Psoas muscle (tissue), 8 donors: ENCODE data around the gene GREB1. TPM values are rescaled to one million over a fixed set of nuclear protein-coding genes. Genes with fewer than 3 reads are reported as not detected.

Source experiments
- ATAC-seq, 4 donors: fragments of 200-7000 bp; cut with Tn5 transposase; one replicate each; pipeline ENCODE4 v1.9.1; 2020; ENCODE audit warnings: moderate library complexity in 3 of 4, mild to moderate bottlenecking in 2 of 4
- DNase-seq, 2 donors: peaks; one replicate each; pipeline ENCODE4 v3.0.0-alpha.2; 2020
- H3K27ac ChIP-seq: fragments of 200-600 bp; one replicate; pipeline ENCODE4 v1.8.0; 2022
- H3K27me3 ChIP-seq, 3 donors: fragments of 200-600 bp in 1 of 3; one replicate each; pipeline versions ENCODE4 v1.6.1 to v1.8.0; 2013 to 2022; ENCODE audit warnings: low read length in 2 of 3, mild to moderate bottlenecking in 2 of 3, moderate library complexity in 1 of 3; ENCODE audit not compliant: insufficient read depth in 3 of 3
- H3K36me3 ChIP-seq, 2 donors: fragments of 200-600 bp in 1 of 2; one replicate each; pipeline versions ENCODE4 v1.6.1 to v1.8.0; 2013 to 2022; ENCODE audit warnings: low read depth in 1 of 2, mild to moderate bottlenecking in 1 of 2, moderate library complexity in 1 of 2; ENCODE audit not compliant: insufficient read depth in 1 of 2
- H3K4me1 ChIP-seq: fragments of 200-600 bp; one replicate; pipeline ENCODE4 v1.8.0; 2022
- H3K4me3 ChIP-seq: fragments of 200-600 bp; one replicate; pipeline ENCODE4 v1.8.0; 2022; ENCODE audit warnings: mild to moderate bottlenecking
- H3K9me3 ChIP-seq: fragments of 200-600 bp; one replicate; pipeline ENCODE4 v1.8.0; 2022
- WGBS, 3 donors: extraction: QIAGEN DNeasy Blood & Tissue Kit; methylation state at CpG; one replicate each; pipeline versions ENCODE4 v1.1.6 to v1.1.7; 2013; 5-methylcytosine and 5-hydroxymethylcytosine counted together
- intact Hi-C, 2 donors: fragments of 100-400 bp; cut with DNase I; formaldehyde crosslinking; loops; one replicate each; pipeline versions ENCODE4 v1.11.0 to v1.14.2; 2022
- polyA plus RNA-seq, 3 donors: library from polyadenylated mRNA; stranded (reverse); fragments of 200-250 nt; gene quantifications; one replicate each; pipeline ENCODE4 v1.2.3, GENCODE V29; 2013
- total RNA-seq, 4 donors: library from RNA; stranded (reverse); fragmentation: NEBNext Ultra II Directional in 2 of 4; extraction: Animal tissue kit (Norgen Biotek cat#: 25700) in 2 of 4; gene quantifications; one replicate each; pipeline versions ENCODE4 v1.2.1 to v1.2.4, GENCODE V29; 2021 to 2023
- TF ChIP-seq, protein P1 (sequence below): fragments of 200-600 bp; IDR thresholded peaks from one replicate; pipeline ENCODE4 v1.8.0; 2022; ENCODE audit warnings: antibody characterized with exemption
- donor health status: healthy with polysubstance abuse.
- donor health status: DM: no; HTN: no; CAD: no; lungs with moderate emphysema.
- donor health status: Bipolar disorder and iron deficiency.
- donor health status: healthy.
- donor health status: DM: yes; HTN: yes; CAD: no.
- donor health status: DM: no; HTN: no; CAD: no.
- donor health status: DM: no; HTN: no; CAD: no.
- donor health status: DM: yes; HTN: yes; CAD: no.

The GREB1 gene
- total and polyA plus RNA-seq, 7 donors = 1.3 to 17.5 (median 3.2) TPM

DNA sequence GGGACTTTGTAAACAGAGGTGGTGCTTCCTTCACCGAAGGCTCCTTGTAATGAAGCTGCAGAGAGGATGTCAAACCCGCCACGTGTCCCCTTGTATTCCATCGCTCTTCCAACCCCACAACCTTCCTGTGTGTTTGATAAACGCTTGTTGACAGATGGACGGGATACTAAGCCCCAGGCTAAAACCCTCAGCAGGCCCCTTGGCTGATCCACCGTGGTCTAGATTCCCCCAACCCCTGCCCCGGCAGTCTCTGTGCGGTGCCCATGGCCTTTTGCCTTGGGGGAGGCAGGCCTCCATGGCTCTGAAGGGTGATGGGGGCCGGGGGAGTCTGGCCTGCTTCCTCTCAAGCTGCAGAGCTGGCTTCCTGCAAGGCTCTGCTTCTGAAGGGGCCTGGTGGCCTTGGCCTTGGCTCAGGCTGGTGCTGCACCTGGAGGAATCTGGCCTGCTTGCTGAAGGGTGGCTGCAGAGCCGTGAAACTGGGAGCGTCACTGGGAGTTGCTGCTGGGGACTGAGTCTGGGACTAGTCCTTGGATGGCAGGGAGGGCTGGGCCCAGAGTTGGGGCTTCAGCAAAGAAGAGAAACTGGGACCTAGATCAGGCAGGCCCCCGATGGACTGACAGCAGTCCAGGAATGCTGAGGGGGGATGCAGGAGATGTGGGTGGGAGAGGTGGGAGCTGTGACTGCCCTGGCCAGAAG lies 145.8 kb downstream of the GREB1 start:
- peak overlapping the region; percentile 83 for H3K27ac ChIP-seq
- 41 to 62% (median 48%) methylated on average over 13 of the region's 13 CpGs for WGBS, 3 donors
- no peaks in the 10 kb centered on the region for H3K36me3 ChIP-seq
- DNase-seq (no peak), ATAC-seq (no peak)
- H3K27me3 ChIP-seq = no peaks in the 10 kb centered on the region
- H3K4me1 ChIP-seq = peaks cover 71% of the 10 kb centered on the region
- peak overlapping the region; percentile 55 for H3K4me3 ChIP-seq
- TF ChIP-seq, protein P1, sequence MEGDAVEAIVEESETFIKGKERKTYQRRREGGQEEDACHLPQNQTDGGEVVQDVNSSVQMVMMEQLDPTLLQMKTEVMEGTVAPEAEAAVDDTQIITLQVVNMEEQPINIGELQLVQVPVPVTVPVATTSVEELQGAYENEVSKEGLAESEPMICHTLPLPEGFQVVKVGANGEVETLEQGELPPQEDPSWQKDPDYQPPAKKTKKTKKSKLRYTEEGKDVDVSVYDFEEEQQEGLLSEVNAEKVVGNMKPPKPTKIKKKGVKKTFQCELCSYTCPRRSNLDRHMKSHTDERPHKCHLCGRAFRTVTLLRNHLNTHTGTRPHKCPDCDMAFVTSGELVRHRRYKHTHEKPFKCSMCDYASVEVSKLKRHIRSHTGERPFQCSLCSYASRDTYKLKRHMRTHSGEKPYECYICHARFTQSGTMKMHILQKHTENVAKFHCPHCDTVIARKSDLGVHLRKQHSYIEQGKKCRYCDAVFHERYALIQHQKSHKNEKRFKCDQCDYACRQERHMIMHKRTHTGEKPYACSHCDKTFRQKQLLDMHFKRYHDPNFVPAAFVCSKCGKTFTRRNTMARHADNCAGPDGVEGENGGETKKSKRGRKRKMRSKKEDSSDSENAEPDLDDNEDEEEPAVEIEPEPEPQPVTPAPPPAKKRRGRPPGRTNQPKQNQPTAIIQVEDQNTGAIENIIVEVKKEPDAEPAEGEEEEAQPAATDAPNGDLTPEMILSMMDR = no peak
- no peaks in the 10 kb centered on the region for H3K9me3 ChIP-seq
- intact Hi-C loops = loop anchor here (5.0 to 10.0 kb wide), 3 partner anchors 82 to 205 kb away; no protein-coding TSS in a partner anchor

- DNase-seq (peak in 1 of 2 donors; percentile 78), ATAC-seq (peak; percentile 43 to 74 (median 66))
- WGBS, 3 donors = 35 to 46% (median 39%) methylated on average over 16 of the region's 16 CpGs
- intact Hi-C loops = loop anchor here (5.0 to 10.0 kb wide), 3 partner anchors 83 to 206 kb away; no protein-coding TSS in a partner anchor
- peak overlapping the region; percentile 83 for H3K27ac ChIP-seq
- peaks cover 75% of the 10 kb centered on the region for H3K4me1 ChIP-seq
- no peaks in the 10 kb centered on the region for H3K36me3 ChIP-seq
- no peaks in the 10 kb centered on the region for H3K9me3 ChIP-seq
- no peaks in the 10 kb centered on the region for H3K27me3 ChIP-seq
- TF ChIP-seq, protein P1 = no peak
- peak overlapping the region; percentile 55 for H3K4me3 ChIP-seq
Measured at GRCh38 chr2:11680182-11680900, 146.5 kb downstream of the GREB1 start.

DNA sequence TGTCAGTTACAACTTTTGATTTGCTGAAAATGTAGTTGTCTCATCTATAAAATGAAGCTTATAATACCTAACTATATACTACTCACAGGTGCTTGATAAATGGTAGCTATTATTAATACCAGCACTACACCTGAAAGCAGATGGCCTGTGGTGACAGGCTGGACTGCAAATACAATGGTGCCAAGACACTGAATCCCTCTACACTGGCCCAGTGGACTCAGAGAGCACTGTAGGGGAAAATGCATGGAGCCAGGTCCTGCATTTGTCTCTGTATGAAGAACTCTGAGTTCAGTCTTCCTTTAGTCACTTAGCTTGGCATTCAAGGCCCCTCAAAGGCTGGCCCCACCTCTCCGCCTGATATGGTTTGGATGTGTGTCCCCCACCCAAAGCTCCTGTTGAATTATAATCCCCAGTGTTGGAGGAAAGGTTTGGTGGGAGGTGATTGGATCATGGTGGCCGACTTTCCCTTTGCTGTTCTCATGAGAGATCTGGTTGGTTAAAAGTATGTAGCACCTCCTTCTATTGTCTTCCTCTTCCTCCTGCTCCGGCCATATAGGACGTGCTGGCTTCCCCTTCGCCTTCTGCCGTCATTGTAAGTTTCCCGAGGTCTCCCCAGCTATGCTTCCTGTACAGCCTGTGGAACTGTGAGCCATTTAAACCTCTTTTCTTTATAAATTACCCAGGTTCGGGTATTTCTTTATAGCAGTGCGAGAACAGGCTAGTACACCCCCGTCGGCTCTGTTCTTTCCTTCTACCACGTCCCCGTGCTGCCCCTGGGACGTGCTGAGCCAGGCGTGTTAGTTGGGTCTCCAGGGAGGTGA lies 147.3 kb downstream of the GREB1 start:
- no peaks in the 10 kb centered on the region for H3K27me3 ChIP-seq
- no peaks in the 10 kb centered on the region for H3K36me3 ChIP-seq
- peaks cover 77% of the 10 kb centered on the region for H3K4me1 ChIP-seq
- no peak overlapping the region for H3K4me3 ChIP-seq
- H3K27ac ChIP-seq = peak overlapping the region; percentile 83
- TF ChIP-seq, protein P1 = no peak
- DNase-seq = no peak
- intact Hi-C loops = loop anchor here (5.0 to 10.0 kb wide), 3 partner anchors 84 to 206 kb away; no protein-coding TSS in a partner anchor
- H3K9me3 ChIP-seq = no peaks in the 10 kb centered on the region
- ATAC-seq = no peak
- 77 to 87% (median 80%) methylated on average over 15 of the region's 15 CpGs for WGBS, 3 donors

DNA sequence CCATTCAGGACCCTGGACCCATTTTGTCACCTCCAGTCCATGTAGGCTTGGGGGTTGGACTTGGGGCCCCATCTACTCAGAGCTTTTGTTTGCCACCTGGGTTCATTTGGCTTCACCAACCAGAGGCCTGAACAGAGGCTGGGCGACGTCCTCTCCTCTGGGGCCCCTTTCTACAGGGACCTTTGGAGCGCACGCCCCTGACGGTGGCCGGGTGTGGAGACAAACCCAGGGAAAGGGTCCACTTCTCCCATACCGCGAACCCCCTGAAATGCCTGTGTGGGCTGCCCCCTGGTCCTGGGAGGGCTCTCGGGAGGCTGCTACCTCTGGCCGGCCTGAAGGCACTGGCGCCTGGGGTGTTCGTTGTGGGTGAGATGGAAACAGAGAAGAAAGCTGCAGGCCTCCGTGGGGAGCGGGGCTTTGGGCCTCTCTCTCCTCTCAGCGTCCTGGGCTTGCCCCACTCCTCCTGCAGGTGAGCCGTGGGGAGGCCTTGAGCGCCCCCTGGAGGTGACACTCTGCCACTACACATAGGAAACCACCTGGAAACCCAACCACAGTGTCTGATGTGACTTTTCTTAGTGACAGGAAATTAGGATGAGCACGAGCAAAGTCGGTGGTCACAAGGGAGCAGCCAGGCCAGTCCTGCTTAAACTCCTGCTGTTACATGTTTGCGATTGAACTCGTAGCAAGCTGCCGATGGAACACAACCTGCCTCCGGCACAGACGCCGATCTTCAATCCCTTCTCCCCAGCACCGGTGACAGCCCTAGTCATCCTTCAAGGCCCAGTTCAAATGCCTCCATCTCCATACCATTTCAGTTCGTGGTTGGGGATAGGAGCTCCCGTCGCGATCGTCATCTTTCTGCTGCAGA lies 148.1 kb downstream of the GREB1 start:
- intact Hi-C loops = loop anchor here (5.0 to 10.0 kb wide), 3 partner anchors 85 to 207 kb away; no protein-coding TSS in a partner anchor
- Histone ChIP-seq H3K27me3 (no peaks in the 10 kb centered on the region), H3K27ac (peak overlapping the region; percentile 83), H3K4me3 (no peak overlapping the region), H3K4me1 (peaks cover 71% of the 10 kb centered on the region), H3K36me3 (no peaks in the 10 kb centered on the region), H3K9me3 (no peaks in the 10 kb centered on the region)
- ATAC-seq (peak; percentile 66 to 75 (median 71)), DNase-seq (peak; percentile 46 to 86)
- TF ChIP-seq, protein P1 = peak; percentile 93
- WGBS, 3 donors = 53 to 65% (median 64%) methylated on average over 27 to 31 of the region's 31 CpGs
